ENCODE results near the gene RPL31. TPM values are rescaled to one million over a fixed set of nuclear protein-coding genes. Genes with fewer than 3 reads are reported as not detected.

The RPL31 gene
- total RNA-seq, 1 donor from 2014 or later = 1,129 TPM

GRCh38 chr2:101014264-101014857 lies 12.3 kb downstream of the RPL31 start:
- peaks cover 9% of the 10 kb centered on the region for H3K36me3 ChIP-seq (ENCODE audit: insufficient read depth, low read length)
- Mint-ChIP-seq H3K27ac (ENCODE audit: unreplicated experiment) (no peak overlapping the region), H3K9me3 (ENCODE audit: unreplicated experiment) (no peaks in the 10 kb centered on the region), H3K4me1 (ENCODE audit: low read depth, unreplicated experiment) (peaks cover 11% of the 10 kb centered on the region), H3K4me3 (ENCODE audit: unreplicated experiment) (no peak overlapping the region), H3K36me3 (ENCODE audit: low read depth, unreplicated experiment) (peaks cover 7% of the 10 kb centered on the region), H3K27me3 (ENCODE audit: low read depth, unreplicated experiment) (no peaks in the 10 kb centered on the region)
- no peak overlapping the region for H3K27ac ChIP-seq (ENCODE audit: low read depth, low read length)
- no peaks in the 10 kb centered on the region for H3K27me3 ChIP-seq (ENCODE audit: insufficient read depth, low read length)
- no peaks in the 10 kb centered on the region for H3K79me2 ChIP-seq (ENCODE audit: insufficient read depth, low read length)
- DNase-seq (ENCODE audit: low read depth) (no peak), FAIRE-seq (no peak)
- H3K4me3 ChIP-seq (ENCODE audit: insufficient read depth, low read depth, low read length) = no peak overlapping the region
- peaks cover 23% of the 10 kb centered on the region for H4K20me1 ChIP-seq (ENCODE audit: insufficient read depth, low read length)
- TF ChIP-seq, protein P1, sequence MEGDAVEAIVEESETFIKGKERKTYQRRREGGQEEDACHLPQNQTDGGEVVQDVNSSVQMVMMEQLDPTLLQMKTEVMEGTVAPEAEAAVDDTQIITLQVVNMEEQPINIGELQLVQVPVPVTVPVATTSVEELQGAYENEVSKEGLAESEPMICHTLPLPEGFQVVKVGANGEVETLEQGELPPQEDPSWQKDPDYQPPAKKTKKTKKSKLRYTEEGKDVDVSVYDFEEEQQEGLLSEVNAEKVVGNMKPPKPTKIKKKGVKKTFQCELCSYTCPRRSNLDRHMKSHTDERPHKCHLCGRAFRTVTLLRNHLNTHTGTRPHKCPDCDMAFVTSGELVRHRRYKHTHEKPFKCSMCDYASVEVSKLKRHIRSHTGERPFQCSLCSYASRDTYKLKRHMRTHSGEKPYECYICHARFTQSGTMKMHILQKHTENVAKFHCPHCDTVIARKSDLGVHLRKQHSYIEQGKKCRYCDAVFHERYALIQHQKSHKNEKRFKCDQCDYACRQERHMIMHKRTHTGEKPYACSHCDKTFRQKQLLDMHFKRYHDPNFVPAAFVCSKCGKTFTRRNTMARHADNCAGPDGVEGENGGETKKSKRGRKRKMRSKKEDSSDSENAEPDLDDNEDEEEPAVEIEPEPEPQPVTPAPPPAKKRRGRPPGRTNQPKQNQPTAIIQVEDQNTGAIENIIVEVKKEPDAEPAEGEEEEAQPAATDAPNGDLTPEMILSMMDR (IDR thresholded peaks at IDR 0.05; ENCODE audit: insufficient read depth, low read depth, low read length) = no peak
- TF ChIP-seq EZH2 (IDR thresholded peaks at IDR 0.05; ENCODE audit: insufficient read depth, low read length) = no peak
- no peak overlapping the region for H3K9ac ChIP-seq (ENCODE audit: low read length)
- no peaks in the 10 kb centered on the region for H3K4me1 ChIP-seq (ENCODE audit: insufficient read depth, low read length)
- no peak overlapping the region for H2AFZ ChIP-seq (ENCODE audit: low read depth, low read length)
- no peak overlapping the region for H3K4me2 ChIP-seq (ENCODE audit: low read length)
- no peaks in the 10 kb centered on the region for H3K9me3 ChIP-seq (ENCODE audit: insufficient read depth, low read depth, low read length)

DNA sequence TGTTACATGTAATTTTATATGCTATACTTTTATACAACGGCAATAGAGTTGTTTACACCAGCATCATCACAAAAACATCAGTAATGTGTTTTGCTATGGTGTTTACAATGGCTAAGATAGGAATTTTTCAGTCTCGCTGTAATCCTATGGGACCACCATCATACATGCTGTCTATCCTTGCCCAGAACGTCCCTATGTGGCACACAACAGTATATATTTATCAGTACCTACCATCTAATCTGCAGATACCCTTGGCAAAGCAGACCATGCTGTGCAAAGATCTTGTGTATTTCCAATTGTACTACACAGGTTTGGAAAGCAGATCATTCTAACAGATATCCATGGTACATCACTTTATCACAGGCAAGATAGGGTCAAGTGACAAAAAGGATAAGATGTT lies 15.3 kb downstream of the RPL31 start:
- Mint-ChIP-seq H3K27me3 (ENCODE audit: low read depth, unreplicated experiment) (no peaks in the 10 kb centered on the region), H3K4me1 (ENCODE audit: low read depth, unreplicated experiment) (no peaks in the 10 kb centered on the region), H3K36me3 (ENCODE audit: low read depth, unreplicated experiment) (peaks cover 11% of the 10 kb centered on the region), H3K9me3 (ENCODE audit: unreplicated experiment) (no peaks in the 10 kb centered on the region), H3K27ac (ENCODE audit: unreplicated experiment) (no peak overlapping the region), H3K4me3 (ENCODE audit: unreplicated experiment) (no peak overlapping the region)
- Histone ChIP-seq H4K20me1 (ENCODE audit: insufficient read depth, low read length) (peaks cover 6% of the 10 kb centered on the region), H2AFZ (ENCODE audit: low read depth, low read length) (no peak overlapping the region), H3K4me2 (ENCODE audit: low read length) (no peak overlapping the region), H3K9ac (ENCODE audit: low read length) (no peak overlapping the region), H3K9me3 (ENCODE audit: insufficient read depth, low read depth, low read length) (no peaks in the 10 kb centered on the region), H3K4me3 (ENCODE audit: insufficient read depth, low read depth, low read length) (no peak overlapping the region), H3K4me1 (ENCODE audit: insufficient read depth, low read length) (no peaks in the 10 kb centered on the region), H3K27me3 (ENCODE audit: insufficient read depth, low read length) (no peaks in the 10 kb centered on the region), H3K79me2 (ENCODE audit: insufficient read depth, low read length) (no peaks in the 10 kb centered on the region), H3K36me3 (ENCODE audit: insufficient read depth, low read length) (peaks cover 4% of the 10 kb centered on the region), H3K27ac (ENCODE audit: low read depth, low read length) (no peak overlapping the region)
- FAIRE-seq = no peak
- TF ChIP-seq, protein P1 (IDR thresholded peaks at IDR 0.05; ENCODE audit: insufficient read depth, low read depth, low read length) = no peak
- no peak for TF ChIP-seq EZH2 (IDR thresholded peaks at IDR 0.05; ENCODE audit: insufficient read depth, low read length)
- DNase-seq (ENCODE audit: low read depth) = no peak

DNA sequence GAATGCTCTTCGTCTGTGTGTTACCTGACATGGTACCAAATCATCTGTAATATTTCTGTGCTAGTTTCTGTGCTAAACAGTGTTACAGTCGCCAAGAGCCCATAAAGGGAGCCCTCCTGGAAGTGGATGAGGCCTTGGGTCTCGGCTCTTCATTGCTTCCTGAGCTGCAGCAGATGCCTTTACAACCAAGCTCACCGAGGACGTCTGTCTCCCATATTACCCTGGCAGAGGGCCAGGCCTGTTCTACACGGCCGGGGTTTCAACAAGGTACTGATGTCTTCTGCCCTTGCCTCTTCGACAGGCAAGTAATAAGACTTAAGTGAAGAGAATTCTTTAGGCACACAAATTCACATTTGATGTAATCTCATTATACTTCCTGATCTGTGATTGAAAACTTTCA lies 16.8 kb downstream of the RPL31 start:
- Mint-ChIP-seq H3K27ac (ENCODE audit: unreplicated experiment) (no peak overlapping the region), H3K4me3 (ENCODE audit: unreplicated experiment) (no peak overlapping the region), H3K36me3 (ENCODE audit: low read depth, unreplicated experiment) (peaks cover 13% of the 10 kb centered on the region), H3K4me1 (ENCODE audit: low read depth, unreplicated experiment) (no peaks in the 10 kb centered on the region), H3K9me3 (ENCODE audit: unreplicated experiment) (no peaks in the 10 kb centered on the region), H3K27me3 (ENCODE audit: low read depth, unreplicated experiment) (no peaks in the 10 kb centered on the region)
- no peak for FAIRE-seq
- no peak overlapping the region for H3K9ac ChIP-seq (ENCODE audit: low read length)
- no peak overlapping the region for H3K27ac ChIP-seq (ENCODE audit: low read depth, low read length)
- H3K36me3 ChIP-seq (ENCODE audit: insufficient read depth, low read length) = peaks cover 4% of the 10 kb centered on the region
- no peaks in the 10 kb centered on the region for H3K4me1 ChIP-seq (ENCODE audit: insufficient read depth, low read length)
- no peaks in the 10 kb centered on the region for H4K20me1 ChIP-seq (ENCODE audit: insufficient read depth, low read length)
- H2AFZ ChIP-seq (ENCODE audit: low read depth, low read length) = no peak overlapping the region
- no peak overlapping the region for H3K4me3 ChIP-seq (ENCODE audit: insufficient read depth, low read depth, low read length)
- no peaks in the 10 kb centered on the region for H3K9me3 ChIP-seq (ENCODE audit: insufficient read depth, low read depth, low read length)
- no peaks in the 10 kb centered on the region for H3K27me3 ChIP-seq (ENCODE audit: insufficient read depth, low read length)
- TF ChIP-seq, protein P1 (IDR thresholded peaks at IDR 0.05; ENCODE audit: insufficient read depth, low read depth, low read length) = no peak
- no peak for TF ChIP-seq EZH2 (IDR thresholded peaks at IDR 0.05; ENCODE audit: insufficient read depth, low read length)
- H3K79me2 ChIP-seq (ENCODE audit: insufficient read depth, low read length) = no peaks in the 10 kb centered on the region
- DNase-seq (ENCODE audit: low read depth) = no peak
- no peak overlapping the region for H3K4me2 ChIP-seq (ENCODE audit: low read length)
